ENCODE data around the gene DBF4. TPM values are rescaled to one million over a fixed set of nuclear protein-coding genes. Genes with fewer than 3 reads are reported as not detected.

DBF4 gene
- total and polyA plus RNA-seq, 2 of the 4 experiments (the other 2 are of a cell fraction) = 6.4 to 7.2 TPM

DNA sequence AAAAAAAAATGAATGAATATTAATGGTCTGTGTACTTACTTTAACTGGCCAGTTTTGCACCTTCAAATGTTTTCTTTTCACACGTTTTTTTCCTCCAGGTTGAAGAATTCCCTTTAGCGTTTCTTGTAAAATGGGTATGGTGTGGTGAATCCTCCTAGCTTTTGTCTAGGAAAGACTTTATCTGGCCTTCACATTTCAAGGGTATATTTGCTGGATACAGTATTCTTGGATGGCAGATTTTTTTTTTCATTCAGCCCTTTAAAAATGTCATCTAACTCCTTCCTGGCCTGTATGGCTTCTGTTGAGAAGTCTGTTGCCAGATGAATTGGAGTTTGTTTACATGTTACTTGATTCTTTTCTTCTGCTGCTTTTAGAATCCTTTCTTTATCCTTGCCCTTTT is 10.2 kb upstream of the DBF4 start:
- Histone ChIP-seq H3K9me3 (ENCODE audit: control insufficient read depth, insufficient read depth, low read length) (peaks cover 16% of the 10 kb centered on the region), H4K91ac (ENCODE audit: insufficient read depth, low read depth, low read length) (no peak overlapping the region), H3K18ac (ENCODE audit: low read depth, low read length) (no peak overlapping the region), H3K4ac (ENCODE audit: low read depth, low read length) (no peak overlapping the region), H2AK5ac (ENCODE audit: low read depth, low read length) (no peak overlapping the region), H2BK120ac (ENCODE audit: low read depth, low read length) (no peak overlapping the region), H3K56ac (ENCODE audit: extremely low read depth, insufficient read depth, low read length) (no peak overlapping the region), H3K4me2 (ENCODE audit: low read depth, low read length) (no peak overlapping the region), H2BK5ac (ENCODE audit: low read depth, low read length, poor library complexity, severe bottlenecking) (no peak overlapping the region), H2BK20ac (ENCODE audit: low read depth, low read length) (no peak overlapping the region), H2BK15ac (ENCODE audit: low read depth, low read length) (no peak overlapping the region), H2AFZ (replicated peaks; ENCODE audit: low read length, poor library complexity) (no peak overlapping the region), H3K36me3 (ENCODE audit: control insufficient read depth, insufficient read depth, low read length) (peaks cover 4% of the 10 kb centered on the region), H4K8ac (ENCODE audit: low read depth in 2 of 2, low read length in 2 of 2) (no peak overlapping the region), H2AK9ac (replicated peaks; ENCODE audit: low read depth, low read length, poor library complexity) (no peak overlapping the region), H3K4me1 (ENCODE audit: control insufficient read depth, insufficient read depth, low read length) (no peaks in the 10 kb centered on the region), H3K9ac (ENCODE audit: low read depth, low read length) (no peak overlapping the region), H3K27ac (ENCODE audit: insufficient read depth, low read length) (no peak overlapping the region), H4K20me1 (ENCODE audit: insufficient read depth, low read length) (no peaks in the 10 kb centered on the region), H3K23ac (ENCODE audit: low read depth, low read length) (no peak overlapping the region), H3K79me1 (ENCODE audit: low read depth in 1 of 2, low read length in 2 of 2) (peaks cover 17 to 22% of the 10 kb centered on the region in 2 experiments), H3K9me1 (ENCODE audit: insufficient read depth, low read length) (no peaks in the 10 kb centered on the region), H3K27me3 (ENCODE audit: control insufficient read depth, insufficient read depth, low read length) (no peaks in the 10 kb centered on the region), H4K5ac (ENCODE audit: low read depth, low read length) (no peak overlapping the region), H3K4me3 (ENCODE audit: insufficient read depth, low read depth, low read length) (no peak overlapping the region), H3K14ac (replicated peaks; ENCODE audit: low read depth, low read length) (no peak overlapping the region)
- dilution Hi-C loops (cut with HindIII; ENCODE audit: low sequenced_read_pairs, unreplicated experiment) (no loop called here), in situ Hi-C loops (cut with MboI; ENCODE audit: low sequenced_read_pairs) (no loop called here), intact Hi-C loops (cut with micrococcal nuclease) (no loop called here)
- no CpG with 5 or more reads among the region's 2 CpGs for WGBS, 2 experiments (ENCODE audit: extremely low coverage in 2 of 2, insufficient read length in 1 of 2)
- TF ChIP-seq NFE2L2 (IDR thresholded peaks at IDR 0.05; ENCODE audit: low read depth, low read length) = no peak
- no peak for TF ChIP-seq RCOR1 (IDR thresholded peaks at IDR 0.05; ENCODE audit: insufficient replicate concordance, low read length)
- TF ChIP-seq, protein P1, sequence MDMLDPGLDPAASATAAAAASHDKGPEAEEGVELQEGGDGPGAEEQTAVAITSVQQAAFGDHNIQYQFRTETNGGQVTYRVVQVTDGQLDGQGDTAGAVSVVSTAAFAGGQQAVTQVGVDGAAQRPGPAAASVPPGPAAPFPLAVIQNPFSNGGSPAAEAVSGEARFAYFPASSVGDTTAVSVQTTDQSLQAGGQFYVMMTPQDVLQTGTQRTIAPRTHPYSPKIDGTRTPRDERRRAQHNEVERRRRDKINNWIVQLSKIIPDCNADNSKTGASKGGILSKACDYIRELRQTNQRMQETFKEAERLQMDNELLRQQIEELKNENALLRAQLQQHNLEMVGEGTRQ (IDR thresholded peaks at IDR 0.05; ENCODE audit: low read depth, low read length) = no peak
- TF ChIP-seq CEBPB (IDR thresholded peaks at IDR 0.05; ENCODE audit: low read depth, low read length) = no peak
- TF ChIP-seq MAZ (IDR thresholded peaks at IDR 0.05; ENCODE audit: borderline replicate concordance, low read depth, low read length) = no peak
- TF ChIP-seq POLR2A (IDR thresholded peaks at IDR 0.05; ENCODE audit: low read depth, low read length) = no peak
- TF ChIP-seq MAFK (IDR thresholded peaks at IDR 0.05; ENCODE audit: low read depth, low read length) = no peak
- no peak for TF ChIP-seq ELK1 (IDR thresholded peaks at IDR 0.05; ENCODE audit: borderline replicate concordance, low read depth, low read length)
- TF ChIP-seq SMC3 (IDR thresholded peaks at IDR 0.05; ENCODE audit: low read depth, low read length) = no peak
- TF ChIP-seq BHLHE40 (IDR thresholded peaks at IDR 0.05; ENCODE audit: low read depth, low read length) = no peak
- TF ChIP-seq FOS (IDR thresholded peaks at IDR 0.05; ENCODE audit: low read depth, low read length) = no peak
- no peak for TF ChIP-seq RFX5 (IDR thresholded peaks at IDR 0.05; ENCODE audit: low read depth, low read length)
- TF ChIP-seq RAD21 (IDR thresholded peaks at IDR 0.05; ENCODE audit: low read length) = no peak
- no peak for TF ChIP-seq CHD1 (IDR thresholded peaks at IDR 0.05; ENCODE audit: low read depth, low read length)
- no peak for TF ChIP-seq MXI1 (IDR thresholded peaks at IDR 0.05; ENCODE audit: borderline replicate concordance, low read depth, low read length)
- TF ChIP-seq, protein P2, sequence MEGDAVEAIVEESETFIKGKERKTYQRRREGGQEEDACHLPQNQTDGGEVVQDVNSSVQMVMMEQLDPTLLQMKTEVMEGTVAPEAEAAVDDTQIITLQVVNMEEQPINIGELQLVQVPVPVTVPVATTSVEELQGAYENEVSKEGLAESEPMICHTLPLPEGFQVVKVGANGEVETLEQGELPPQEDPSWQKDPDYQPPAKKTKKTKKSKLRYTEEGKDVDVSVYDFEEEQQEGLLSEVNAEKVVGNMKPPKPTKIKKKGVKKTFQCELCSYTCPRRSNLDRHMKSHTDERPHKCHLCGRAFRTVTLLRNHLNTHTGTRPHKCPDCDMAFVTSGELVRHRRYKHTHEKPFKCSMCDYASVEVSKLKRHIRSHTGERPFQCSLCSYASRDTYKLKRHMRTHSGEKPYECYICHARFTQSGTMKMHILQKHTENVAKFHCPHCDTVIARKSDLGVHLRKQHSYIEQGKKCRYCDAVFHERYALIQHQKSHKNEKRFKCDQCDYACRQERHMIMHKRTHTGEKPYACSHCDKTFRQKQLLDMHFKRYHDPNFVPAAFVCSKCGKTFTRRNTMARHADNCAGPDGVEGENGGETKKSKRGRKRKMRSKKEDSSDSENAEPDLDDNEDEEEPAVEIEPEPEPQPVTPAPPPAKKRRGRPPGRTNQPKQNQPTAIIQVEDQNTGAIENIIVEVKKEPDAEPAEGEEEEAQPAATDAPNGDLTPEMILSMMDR (conservative IDR thresholded peaks at IDR 0.05; ENCODE audit: low read depth, low read length) = no peak
- POLR2A ChIA-PET (ENCODE audit: unreplicated experiment) = interaction anchor here (0.7 kb wide), 1 partner anchor 561 kb away, joined by 3 read pairs; no protein-coding TSS in a partner anchor
- BruUV-seq (replicated peaks) = no TSS peak
- no peak for DNase-seq
- ATAC-seq (ENCODE audit: low read depth) = no peak
- CTCF ChIA-PET = interaction anchor here (0.6 kb wide), 1 partner anchor 120 kb away, joined by 5 read pairs; no protein-coding TSS in a partner anchor

Data from IMR-90 (cell line).